Karpas-422 (cell line): ENCODE results near the gene VWA1. TPM values are rescaled to one million over a fixed set of nuclear protein-coding genes. Genes with fewer than 3 reads are reported as not detected.
"Not testable (repeated sequence)": the region's sequence is repeated elsewhere in the genome, so short reads cannot be mapped to it uniquely, and the experiment has no call there.

Experiments
- DNase-seq: peaks from one replicate; pipeline ENCODE4 v3.0.0-alpha.2; 2015
- H2AFZ ChIP-seq: fragments of 200-600 bp; sonication (generic); 2 replicates; pipeline ENCODE4 v1.6.1; 2014; ENCODE audit warnings: antibody characterized with exemption, low read length, mixed read lengths
- H3K27ac ChIP-seq: fragments of 200-600 bp; sonication (generic); 2 replicates; pipeline ENCODE4 v1.5.1; 2014; ENCODE audit warnings: mild to moderate bottlenecking, low read length, moderate library complexity
- H3K27me3 ChIP-seq: fragments of 200-600 bp; sonication (generic); 2 replicates; pipeline ENCODE4 v1.6.1; 2014; ENCODE audit warnings: low read length, mixed read lengths
- H3K36me3 ChIP-seq: fragments of 200-600 bp; sonication (generic); 2 replicates; pipeline ENCODE4 v1.6.1; 2014; ENCODE audit warnings: low read length, mixed read lengths; ENCODE audit not compliant: insufficient read depth
- H3K4me1 ChIP-seq: fragments of 200-600 bp; sonication (generic); 2 replicates; pipeline ENCODE4 v1.6.1; 2014; ENCODE audit warnings: mild to moderate bottlenecking, low read length, mixed read lengths
- H3K4me2 ChIP-seq: fragments of 200-600 bp; sonication (generic); 2 replicates; pipeline ENCODE4 v1.6.1; 2014; ENCODE audit warnings: low read length, low read depth, mild to moderate bottlenecking; ENCODE audit not compliant: poor library complexity, severe bottlenecking
- H3K4me3 ChIP-seq: fragments of 200-600 bp; sonication (generic); 2 replicates; pipeline ENCODE4 v1.5.1; 2014; ENCODE audit warnings: mild to moderate bottlenecking, antibody characterized with exemption, low read length, mixed read lengths
- H3K79me2 ChIP-seq: fragments of 200-600 bp; sonication (generic); 2 replicates; pipeline ENCODE4 v1.6.1; 2014; ENCODE audit warnings: mild to moderate bottlenecking, low read length, mixed read lengths
- H3K9ac ChIP-seq: fragments of 200-600 bp; sonication (generic); 2 replicates; pipeline ENCODE4 v1.6.0; 2014; ENCODE audit warnings: low read length
- H3K9me2 ChIP-seq: fragments of 200-600 bp; sonication (generic), shearing (Covaris generic); replicated peaks from 2 replicates; pipeline ENCODE4 v1.6.0; 2014; ENCODE audit warnings: mild to moderate bottlenecking, low read length, moderate library complexity; ENCODE audit not compliant: insufficient read depth
- H3K9me3 ChIP-seq: fragments of 300-700, 200-600 bp; sonication (generic); 2 replicates; pipeline ENCODE4 v1.6.1; 2014; ENCODE audit warnings: low read length, mixed read lengths
- H4K20me1 ChIP-seq: fragments of 200-600 bp; sonication (generic); 2 replicates; pipeline ENCODE4 v1.6.1; 2014; ENCODE audit warnings: mild to moderate bottlenecking, antibody characterized with exemption, low read length, low read depth; ENCODE audit not compliant: insufficient read depth
- total RNA-seq: library from RNA; depleted of rRNA; stranded (reverse); fragments of >200 nt; shearing (Covaris generic); gene quantifications from 2 replicates; pipeline ENCODE4 v1.2.3, GENCODE V29; 2014; ENCODE audit warnings: low replicate concordance

The VWA1 gene
- total RNA-seq, 1 experiment from 2014 or later: not detected

GRCh38 chr1:1425426-1425752 is 10.1 kb upstream of the VWA1 start:
- Histone ChIP-seq H2AFZ (no peak overlapping the region), H3K27me3 (no peaks in the 10 kb centered on the region), H4K20me1 (no peaks in the 10 kb centered on the region), H3K4me1 (no peaks in the 10 kb centered on the region), H3K4me3 (no peak overlapping the region), H3K4me2 (no peak overlapping the region), H3K9me3 (no peaks in the 10 kb centered on the region), H3K79me2 (no peaks in the 10 kb centered on the region), H3K27ac (no peak overlapping the region), H3K9me2 (no peaks in the 10 kb centered on the region), H3K36me3 (no peaks in the 10 kb centered on the region), H3K9ac (no peak overlapping the region)
- no peak for DNase-seq

- no peaks in the 10 kb centered on the region for H3K9me2 ChIP-seq
- no peak overlapping the region for H3K27ac ChIP-seq
- DNase-seq: no peak
- no peaks in the 10 kb centered on the region for H3K9me3 ChIP-seq
- H3K36me3 ChIP-seq: no peaks in the 10 kb centered on the region
- no peak overlapping the region for H3K4me3 ChIP-seq
- H3K4me2 ChIP-seq: no peak overlapping the region
- no peaks in the 10 kb centered on the region for H3K4me1 ChIP-seq
- no peaks in the 10 kb centered on the region for H4K20me1 ChIP-seq
- no peak overlapping the region for H3K9ac ChIP-seq
- H3K79me2 ChIP-seq: no peaks in the 10 kb centered on the region
- no peaks in the 10 kb centered on the region for H3K27me3 ChIP-seq
- no peak overlapping the region for H2AFZ ChIP-seq
Observed at GRCh38 chr1:1425753-1426495, 9.6 kb upstream of the VWA1 start.

GRCh38 chr1:1426496-1427105 is 8.9 kb upstream of the VWA1 start:
- Histone ChIP-seq H3K27me3 (no peaks in the 10 kb centered on the region), H3K4me2 (no peak overlapping the region)

GRCh38 chr1:1427106-1427819 is 8.2 kb upstream of the VWA1 start:
- H3K27ac ChIP-seq: no peak overlapping the region
- no peak for DNase-seq
- no peaks in the 10 kb centered on the region for H3K9me3 ChIP-seq
- H2AFZ ChIP-seq: no peak overlapping the region
- no peak overlapping the region for H3K4me3 ChIP-seq
- H3K9ac ChIP-seq: no peak overlapping the region
- no peaks in the 10 kb centered on the region for H3K36me3 ChIP-seq
- H3K4me2 ChIP-seq: no peak overlapping the region
- no peaks in the 10 kb centered on the region for H4K20me1 ChIP-seq
- H3K79me2 ChIP-seq: no peaks in the 10 kb centered on the region
- H3K27me3 ChIP-seq: no peaks in the 10 kb centered on the region
- H3K4me1 ChIP-seq: no peaks in the 10 kb centered on the region
- no peaks in the 10 kb centered on the region for H3K9me2 ChIP-seq

More at GRCh38 chr1:1426496-1427105, 8.9 kb upstream of the VWA1 start:
- H3K27ac ChIP-seq: no peak overlapping the region
- DNase-seq: no peak
- H3K9me3 ChIP-seq: no peaks in the 10 kb centered on the region
- no peak overlapping the region for H2AFZ ChIP-seq
- H3K4me1 ChIP-seq: no peaks in the 10 kb centered on the region
- no peaks in the 10 kb centered on the region for H3K79me2 ChIP-seq
- no peaks in the 10 kb centered on the region for H4K20me1 ChIP-seq
- H3K4me3 ChIP-seq: no peak overlapping the region
- H3K9ac ChIP-seq: no peak overlapping the region
- no peaks in the 10 kb centered on the region for H3K9me2 ChIP-seq
- H3K36me3 ChIP-seq: no peaks in the 10 kb centered on the region

GRCh38 chr1:1427820-1428148 is 7.7 kb upstream of the VWA1 start:
- no peak overlapping the region for H3K9ac ChIP-seq

GRCh38 chr1:1428174-1428573 is 7.3 kb upstream of the VWA1 start:
- Histone ChIP-seq H3K9me3 (no peaks in the 10 kb centered on the region), H3K36me3 (no peaks in the 10 kb centered on the region), H4K20me1 (no peaks in the 10 kb centered on the region), H3K9me2 (no peaks in the 10 kb centered on the region), H3K27ac (no peak overlapping the region), H3K79me2 (no peaks in the 10 kb centered on the region), H3K4me2 (no peak overlapping the region), H3K4me3 (no peak overlapping the region), H3K4me1 (no peaks in the 10 kb centered on the region), H3K9ac (no peak overlapping the region), H3K27me3 (no peaks in the 10 kb centered on the region), H2AFZ (no peak overlapping the region)
- DNase-seq: no peak

More at GRCh38 chr1:1427820-1428148, 7.7 kb upstream of the VWA1 start:
- Histone ChIP-seq H3K4me1 (no peaks in the 10 kb centered on the region), H3K27me3 (no peaks in the 10 kb centered on the region), H3K9me3 (no peaks in the 10 kb centered on the region), H3K9me2 (no peaks in the 10 kb centered on the region), H3K4me3 (no peak overlapping the region), H4K20me1 (no peaks in the 10 kb centered on the region), H3K4me2 (no peak overlapping the region), H3K27ac (no peak overlapping the region), H2AFZ (no peak overlapping the region), H3K36me3 (no peaks in the 10 kb centered on the region), H3K79me2 (no peaks in the 10 kb centered on the region)
- no peak for DNase-seq

- not testable (repeated sequence) for DNase-seq, H3K9ac ChIP-seq, H3K4me1 ChIP-seq, H3K27me3 ChIP-seq, H3K36me3 ChIP-seq, H4K20me1 ChIP-seq, H3K79me2 ChIP-seq, H3K9me2 ChIP-seq, H3K27ac ChIP-seq, H3K4me2 ChIP-seq, H2AFZ ChIP-seq, H3K9me3 ChIP-seq, H3K4me3 ChIP-seq
Observed at GRCh38 chr1:1428967-1429366, 6.5 kb upstream of the VWA1 start.

GRCh38 chr1:1429671-1430073 is 5.8 kb upstream of the VWA1 start:
- DNase-seq: no peak
- Histone ChIP-seq H3K9ac (no peak overlapping the region), H3K4me2 (no peak overlapping the region)

More at GRCh38 chr1:1429671-1430073, 5.8 kb upstream of the VWA1 start:
- Histone ChIP-seq H3K9me2 (no peaks in the 10 kb centered on the region), H3K9me3 (no peaks in the 10 kb centered on the region), H3K4me3 (no peak overlapping the region), H2AFZ (no peak overlapping the region), H3K4me1 (no peaks in the 10 kb centered on the region), H3K27me3 (no peaks in the 10 kb centered on the region), H3K36me3 (no peaks in the 10 kb centered on the region), H4K20me1 (no peaks in the 10 kb centered on the region), H3K27ac (no peak overlapping the region), H3K79me2 (no peaks in the 10 kb centered on the region)
